LoVo (cell line): ENCODE data around the gene SETD6.
"Not testable (repeated sequence)": the region's sequence is repeated elsewhere in the genome, so short reads cannot be mapped to it uniquely, and the experiment has no call there.

Experiments used
- DNase-seq: peaks from one replicate; pipeline ENCODE4 v3.0.0-alpha.2; 2016; ENCODE audit warnings: low spot score

The SETD6 gene

DNA sequence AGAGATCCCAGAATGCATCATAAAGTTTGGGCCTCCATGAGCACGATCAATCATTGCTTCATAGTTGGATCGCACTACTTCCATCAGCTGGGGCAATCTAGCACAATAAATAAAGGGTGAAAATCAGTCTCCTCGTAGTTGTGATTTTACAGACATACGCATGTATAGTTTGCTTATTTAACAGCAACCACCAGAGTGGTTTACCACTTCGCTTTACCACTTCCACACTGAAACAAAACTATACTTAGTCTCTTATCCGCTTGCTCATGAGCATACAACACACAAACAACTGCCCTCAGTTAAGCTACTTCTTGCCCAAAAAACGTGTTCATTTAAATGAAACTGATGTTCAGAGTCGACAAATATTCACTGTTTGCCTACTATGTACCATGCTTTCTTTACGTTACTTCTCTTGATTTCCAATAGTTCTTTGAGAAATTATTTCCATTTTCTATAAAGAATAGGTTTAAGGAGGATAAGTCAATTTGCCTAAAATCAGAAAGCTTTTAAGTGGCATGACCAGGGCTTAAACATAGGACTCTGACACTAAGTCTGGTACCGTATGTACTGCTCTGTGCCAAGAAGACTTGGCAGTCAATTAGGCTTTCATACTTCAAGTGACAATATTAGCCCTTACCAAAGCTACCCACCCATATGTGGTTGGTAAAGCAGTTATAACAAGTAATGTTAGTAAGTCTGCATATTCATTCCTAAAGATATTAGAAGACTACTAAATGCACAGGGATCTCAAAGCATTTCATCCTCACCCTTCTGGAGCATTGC lies 22.0 kb downstream of the SETD6 start:
- DNase-seq: no peak

DNA sequence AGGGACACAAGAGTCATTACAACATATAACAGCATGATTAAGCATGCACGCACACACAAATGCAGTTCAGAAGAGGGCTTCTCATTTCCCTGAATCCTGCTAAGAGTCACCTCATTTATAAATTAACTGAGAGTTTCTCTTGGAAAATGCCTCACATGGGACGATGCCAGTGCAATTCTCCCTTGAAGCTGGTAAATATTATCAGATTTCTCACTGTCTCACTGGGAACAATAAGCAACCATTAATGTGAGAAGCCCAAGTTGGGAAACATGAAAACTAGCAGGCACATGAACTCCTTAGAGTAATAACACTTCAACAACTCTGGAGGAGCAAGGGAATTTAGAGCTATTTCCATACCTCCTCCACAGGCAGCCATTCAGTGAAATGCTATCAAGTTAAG lies 26.4 kb downstream of the SETD6 start:
- no peak for DNase-seq

DNA sequence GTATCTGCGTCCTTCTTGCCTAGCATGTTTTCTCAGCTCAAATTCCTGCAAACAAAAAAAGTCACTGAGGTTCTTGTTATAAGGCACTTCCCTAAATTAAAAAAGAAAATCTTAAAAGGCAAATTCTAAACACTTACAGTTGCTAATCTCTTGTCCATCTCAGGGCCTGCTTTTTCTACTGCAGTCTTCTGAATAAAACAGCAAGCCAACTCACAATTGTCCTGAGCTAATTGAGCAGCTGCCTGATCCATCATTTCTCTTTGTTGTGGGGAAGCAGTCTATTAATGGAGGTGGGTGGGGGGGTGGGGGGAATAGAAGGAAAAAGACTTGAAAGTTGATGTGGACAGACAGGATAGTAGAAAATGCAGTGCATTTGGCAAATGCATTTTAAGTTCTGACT lies 27.0 kb downstream of the SETD6 start:
- no peak for DNase-seq

DNA sequence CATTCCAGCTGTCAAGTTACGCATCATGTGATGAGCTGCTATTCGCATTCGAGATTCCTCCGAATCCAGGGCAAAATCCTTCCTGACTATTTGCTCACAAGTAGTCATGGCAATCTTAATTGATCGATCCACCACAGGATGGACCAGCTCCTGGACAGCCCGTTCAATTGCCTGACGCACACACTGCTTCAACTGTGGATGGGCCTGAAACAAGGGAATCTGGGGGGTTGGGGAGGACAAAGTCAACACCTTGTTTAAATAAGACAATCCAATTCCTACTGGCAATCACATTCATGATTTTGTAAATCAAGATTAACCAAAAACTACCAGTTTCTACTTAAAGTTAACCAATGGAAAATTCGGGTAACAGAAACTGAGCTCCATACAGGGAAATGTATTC lies 28.4 kb downstream of the SETD6 start:
- DNase-seq: no peak

DNA sequence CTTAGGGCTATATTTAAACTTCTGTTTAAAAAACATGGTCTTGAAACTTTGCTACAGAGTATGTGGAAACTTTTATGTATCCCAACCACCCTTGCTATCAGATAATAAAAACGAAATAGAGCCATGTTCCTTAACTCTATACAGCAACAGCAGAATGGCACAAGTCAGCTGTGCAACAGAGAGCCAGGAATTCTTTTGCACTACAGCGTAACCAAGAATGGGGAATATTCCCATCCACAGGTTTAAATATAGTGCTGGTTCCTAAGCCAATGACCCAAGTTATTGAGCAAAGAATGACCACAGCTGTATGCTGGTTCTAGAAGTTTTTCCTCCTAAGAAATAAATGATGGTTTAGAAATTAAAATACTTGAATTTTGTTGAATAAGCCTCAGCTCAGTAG lies 33.1 kb downstream of the SETD6 start:
- no peak for DNase-seq

DNA sequence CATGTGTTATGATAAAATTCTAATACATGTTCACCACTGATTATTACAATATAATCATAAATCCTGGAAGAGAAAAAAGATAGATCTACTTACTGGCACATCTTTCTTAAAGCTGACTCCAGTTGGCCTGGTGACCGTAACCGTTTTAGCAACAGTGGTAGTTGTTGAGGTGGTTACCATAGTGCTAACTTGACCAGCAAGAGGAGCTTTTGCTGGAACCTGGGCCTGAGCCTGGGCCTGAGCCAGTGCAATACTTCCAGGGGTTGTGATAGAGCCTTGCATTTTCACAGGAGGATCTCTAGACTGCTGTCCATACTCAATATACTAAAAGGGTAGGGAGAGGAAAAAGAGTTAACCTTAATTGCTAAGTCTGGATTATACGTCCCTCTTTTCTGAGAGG lies 36.2 kb downstream of the SETD6 start:
- DNase-seq: no peak

DNA sequence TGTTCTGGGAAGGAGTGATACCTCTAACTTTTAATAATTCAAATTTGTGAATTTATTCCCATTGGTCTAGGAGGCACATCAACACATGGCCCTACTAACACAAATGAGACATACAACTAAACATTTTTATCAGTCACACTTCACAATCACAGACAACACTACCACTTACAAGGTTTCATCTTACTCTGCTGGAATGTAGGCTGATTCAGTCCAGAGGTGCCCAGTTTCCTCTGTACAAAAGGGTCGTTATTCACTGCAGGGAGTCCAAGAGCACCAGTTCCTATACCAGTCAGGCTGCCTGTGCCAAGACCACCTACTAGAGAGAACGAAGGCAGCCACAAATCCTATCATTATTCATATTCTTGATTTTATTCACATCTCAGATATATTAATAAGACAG lies 41.4 kb downstream of the SETD6 start:
- DNase-seq: no peak

DNA sequence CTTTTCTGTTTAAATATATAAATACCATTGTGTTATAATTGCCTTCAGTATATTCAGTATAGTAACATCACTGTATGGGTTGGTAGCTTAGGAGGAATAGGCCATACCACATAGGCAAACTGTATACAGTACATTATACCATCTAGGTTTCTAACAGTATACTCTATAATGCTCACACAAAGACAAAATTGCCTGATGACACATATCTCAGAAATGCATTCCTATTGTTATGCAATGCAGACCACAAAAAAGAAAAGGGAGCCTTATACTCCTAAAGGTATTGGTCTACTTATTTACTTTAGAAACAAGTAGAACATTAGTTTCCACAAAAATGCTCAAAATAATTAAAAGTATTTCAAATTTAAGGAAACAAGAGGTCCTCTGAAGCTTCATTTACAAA lies 47.9 kb downstream of the SETD6 start:
- peak; percentile 8 for DNase-seq

DNA sequence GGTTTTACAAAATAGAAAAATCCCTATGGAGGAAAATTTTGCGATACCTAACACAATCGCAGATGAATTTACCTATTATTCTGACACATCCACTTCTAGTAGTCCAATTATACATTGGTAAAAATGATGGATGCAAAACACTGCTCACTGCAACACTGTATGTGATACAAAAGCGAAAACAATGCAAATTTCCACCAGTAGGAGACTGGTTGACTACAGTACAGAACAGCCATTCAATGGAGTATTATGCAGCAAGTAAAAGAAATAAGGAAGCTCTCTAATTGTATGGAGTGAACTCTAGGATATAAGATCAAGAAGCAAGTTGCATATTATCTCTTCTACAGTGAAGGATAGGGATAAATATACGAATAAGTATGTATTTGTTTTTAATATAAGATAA lies 48.5 kb downstream of the SETD6 start:
- no peak for DNase-seq

DNA sequence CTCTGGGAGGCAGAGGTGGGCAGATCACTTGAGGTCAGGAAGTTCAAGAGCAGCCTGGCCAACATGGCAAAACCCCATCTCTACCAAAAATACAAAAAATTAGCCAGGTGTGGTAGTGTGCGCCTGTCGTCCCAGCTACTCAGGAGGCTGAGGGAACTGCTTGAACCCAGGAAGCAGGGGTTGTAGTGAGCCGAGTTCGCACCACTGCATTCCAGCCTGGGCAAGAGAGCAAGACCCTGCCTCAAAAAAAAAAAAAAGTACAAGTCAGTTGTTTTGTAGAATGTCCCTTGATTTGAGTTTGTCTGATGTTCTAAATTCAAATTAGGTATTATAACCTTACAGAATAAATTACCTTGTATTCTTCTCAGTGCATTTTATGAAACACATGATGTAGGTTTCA lies 50.4 kb downstream of the SETD6 start:
- not testable (repeated sequence) for DNase-seq
